GM21447 (cell line): Measurements from ENCODE around the gene ARHGAP9.
"Not testable (repeated sequence)": the region's sequence is repeated elsewhere in the genome, so short reads cannot be mapped to it uniquely, and the experiment has no call there.

Experiments used
- ATAC-seq: cut with Tn5 transposase; IDR thresholded peaks from one replicate; pipeline ENCODE4 v1.9.1; 2021; ENCODE audit not compliant: unreplicated experiment

The ARHGAP9 gene

GRCh38 chr12:57495051-57495701 is 15.5 kb upstream of the ARHGAP9 start:
- not testable (repeated sequence) for ATAC-seq

GRCh38 chr12:57491393-57492280 is 12.0 kb upstream of the ARHGAP9 start:
- ATAC-seq, result no peak

GRCh38 chr12:57490126-57490525 is 10.5 kb upstream of the ARHGAP9 start:
- no peak for ATAC-seq

- ATAC-seq, result no peak
Observed at GRCh38 chr12:57489157-57489641, 9.5 kb upstream of the ARHGAP9 start.

GRCh38 chr12:57488402-57489156 is 8.9 kb upstream of the ARHGAP9 start:
- no peak for ATAC-seq

- peak; percentile 97 for ATAC-seq
Observed at GRCh38 chr12:57487597-57488401, 8.1 kb upstream of the ARHGAP9 start, which contains the start of gene MARS1. Gene MARS1 (plus strand): TSS chr12:57488068. CDS start chr12:57488091, 23 bp downstream.

GRCh38 chr12:57487055-57487596 is 7.5 kb upstream of the ARHGAP9 start:
- ATAC-seq, result no peak

- ATAC-seq, result no peak
Observed at GRCh38 chr12:57485695-57486094, 6.0 kb upstream of the ARHGAP9 start.

- no peak for ATAC-seq
Observed at GRCh38 chr12:57483466-57483865, 3.8 kb upstream of the ARHGAP9 start.

GRCh38 chr12:57481671-57482070 is 2.0 kb upstream of the ARHGAP9 start:
- no peak for ATAC-seq

- no peak for ATAC-seq
Observed at GRCh38 chr12:57479043-57479375, 657 bp downstream of the ARHGAP9 start.

GRCh38 chr12:57477710-57478681 is 1.7 kb downstream of the ARHGAP9 start:
- ATAC-seq, result peak; percentile 37

GRCh38 chr12:57476993-57477709 is 2.5 kb downstream of the ARHGAP9 start:
- ATAC-seq, result no peak

- peak; percentile 36 for ATAC-seq
Observed at GRCh38 chr12:57476162-57476992, 3.3 kb downstream of the ARHGAP9 start.

GRCh38 chr12:57475271-57476161 is 4.2 kb downstream of the ARHGAP9 start:
- peak; percentile 9 for ATAC-seq

- no peak for ATAC-seq
Observed at GRCh38 chr12:57474862-57475261, 4.8 kb downstream of the ARHGAP9 start.

GRCh38 chr12:57474430-57474829 is 5.2 kb downstream of the ARHGAP9 start:
- no peak for ATAC-seq
